ENCODE results near the gene HSPA12B. TPM values are rescaled to one million over a fixed set of nuclear protein-coding genes. Genes with fewer than 3 reads are reported as not detected.

HSPA12B gene
- total and polyA plus RNA-seq, 2 of the 8 experiments (the other 6 are each of a cell fraction or from before 2014, with no cell fraction given): 2.2 to 4.3 TPM

DNA sequence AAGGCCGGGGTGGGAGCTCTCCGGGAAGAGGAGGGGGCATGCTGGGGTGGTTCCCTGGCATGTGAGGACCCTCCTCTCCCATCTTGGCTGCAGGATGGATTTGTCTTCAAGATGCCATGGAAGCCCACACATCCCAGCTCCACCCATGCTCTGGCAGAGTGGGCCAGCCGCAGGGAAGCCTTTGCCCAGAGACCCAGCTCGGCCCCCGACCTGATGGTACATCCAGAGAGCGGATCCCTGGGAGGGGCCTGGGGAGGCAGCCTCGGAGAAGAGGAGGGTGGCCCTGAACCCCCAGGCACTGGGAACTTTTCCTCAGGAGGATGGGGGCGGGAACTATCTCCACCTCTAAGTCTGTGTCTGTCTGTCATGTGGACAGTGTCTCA is 68.4 kb downstream of the HSPA12B start (continued):
- TF ChIP-seq, protein P1, sequence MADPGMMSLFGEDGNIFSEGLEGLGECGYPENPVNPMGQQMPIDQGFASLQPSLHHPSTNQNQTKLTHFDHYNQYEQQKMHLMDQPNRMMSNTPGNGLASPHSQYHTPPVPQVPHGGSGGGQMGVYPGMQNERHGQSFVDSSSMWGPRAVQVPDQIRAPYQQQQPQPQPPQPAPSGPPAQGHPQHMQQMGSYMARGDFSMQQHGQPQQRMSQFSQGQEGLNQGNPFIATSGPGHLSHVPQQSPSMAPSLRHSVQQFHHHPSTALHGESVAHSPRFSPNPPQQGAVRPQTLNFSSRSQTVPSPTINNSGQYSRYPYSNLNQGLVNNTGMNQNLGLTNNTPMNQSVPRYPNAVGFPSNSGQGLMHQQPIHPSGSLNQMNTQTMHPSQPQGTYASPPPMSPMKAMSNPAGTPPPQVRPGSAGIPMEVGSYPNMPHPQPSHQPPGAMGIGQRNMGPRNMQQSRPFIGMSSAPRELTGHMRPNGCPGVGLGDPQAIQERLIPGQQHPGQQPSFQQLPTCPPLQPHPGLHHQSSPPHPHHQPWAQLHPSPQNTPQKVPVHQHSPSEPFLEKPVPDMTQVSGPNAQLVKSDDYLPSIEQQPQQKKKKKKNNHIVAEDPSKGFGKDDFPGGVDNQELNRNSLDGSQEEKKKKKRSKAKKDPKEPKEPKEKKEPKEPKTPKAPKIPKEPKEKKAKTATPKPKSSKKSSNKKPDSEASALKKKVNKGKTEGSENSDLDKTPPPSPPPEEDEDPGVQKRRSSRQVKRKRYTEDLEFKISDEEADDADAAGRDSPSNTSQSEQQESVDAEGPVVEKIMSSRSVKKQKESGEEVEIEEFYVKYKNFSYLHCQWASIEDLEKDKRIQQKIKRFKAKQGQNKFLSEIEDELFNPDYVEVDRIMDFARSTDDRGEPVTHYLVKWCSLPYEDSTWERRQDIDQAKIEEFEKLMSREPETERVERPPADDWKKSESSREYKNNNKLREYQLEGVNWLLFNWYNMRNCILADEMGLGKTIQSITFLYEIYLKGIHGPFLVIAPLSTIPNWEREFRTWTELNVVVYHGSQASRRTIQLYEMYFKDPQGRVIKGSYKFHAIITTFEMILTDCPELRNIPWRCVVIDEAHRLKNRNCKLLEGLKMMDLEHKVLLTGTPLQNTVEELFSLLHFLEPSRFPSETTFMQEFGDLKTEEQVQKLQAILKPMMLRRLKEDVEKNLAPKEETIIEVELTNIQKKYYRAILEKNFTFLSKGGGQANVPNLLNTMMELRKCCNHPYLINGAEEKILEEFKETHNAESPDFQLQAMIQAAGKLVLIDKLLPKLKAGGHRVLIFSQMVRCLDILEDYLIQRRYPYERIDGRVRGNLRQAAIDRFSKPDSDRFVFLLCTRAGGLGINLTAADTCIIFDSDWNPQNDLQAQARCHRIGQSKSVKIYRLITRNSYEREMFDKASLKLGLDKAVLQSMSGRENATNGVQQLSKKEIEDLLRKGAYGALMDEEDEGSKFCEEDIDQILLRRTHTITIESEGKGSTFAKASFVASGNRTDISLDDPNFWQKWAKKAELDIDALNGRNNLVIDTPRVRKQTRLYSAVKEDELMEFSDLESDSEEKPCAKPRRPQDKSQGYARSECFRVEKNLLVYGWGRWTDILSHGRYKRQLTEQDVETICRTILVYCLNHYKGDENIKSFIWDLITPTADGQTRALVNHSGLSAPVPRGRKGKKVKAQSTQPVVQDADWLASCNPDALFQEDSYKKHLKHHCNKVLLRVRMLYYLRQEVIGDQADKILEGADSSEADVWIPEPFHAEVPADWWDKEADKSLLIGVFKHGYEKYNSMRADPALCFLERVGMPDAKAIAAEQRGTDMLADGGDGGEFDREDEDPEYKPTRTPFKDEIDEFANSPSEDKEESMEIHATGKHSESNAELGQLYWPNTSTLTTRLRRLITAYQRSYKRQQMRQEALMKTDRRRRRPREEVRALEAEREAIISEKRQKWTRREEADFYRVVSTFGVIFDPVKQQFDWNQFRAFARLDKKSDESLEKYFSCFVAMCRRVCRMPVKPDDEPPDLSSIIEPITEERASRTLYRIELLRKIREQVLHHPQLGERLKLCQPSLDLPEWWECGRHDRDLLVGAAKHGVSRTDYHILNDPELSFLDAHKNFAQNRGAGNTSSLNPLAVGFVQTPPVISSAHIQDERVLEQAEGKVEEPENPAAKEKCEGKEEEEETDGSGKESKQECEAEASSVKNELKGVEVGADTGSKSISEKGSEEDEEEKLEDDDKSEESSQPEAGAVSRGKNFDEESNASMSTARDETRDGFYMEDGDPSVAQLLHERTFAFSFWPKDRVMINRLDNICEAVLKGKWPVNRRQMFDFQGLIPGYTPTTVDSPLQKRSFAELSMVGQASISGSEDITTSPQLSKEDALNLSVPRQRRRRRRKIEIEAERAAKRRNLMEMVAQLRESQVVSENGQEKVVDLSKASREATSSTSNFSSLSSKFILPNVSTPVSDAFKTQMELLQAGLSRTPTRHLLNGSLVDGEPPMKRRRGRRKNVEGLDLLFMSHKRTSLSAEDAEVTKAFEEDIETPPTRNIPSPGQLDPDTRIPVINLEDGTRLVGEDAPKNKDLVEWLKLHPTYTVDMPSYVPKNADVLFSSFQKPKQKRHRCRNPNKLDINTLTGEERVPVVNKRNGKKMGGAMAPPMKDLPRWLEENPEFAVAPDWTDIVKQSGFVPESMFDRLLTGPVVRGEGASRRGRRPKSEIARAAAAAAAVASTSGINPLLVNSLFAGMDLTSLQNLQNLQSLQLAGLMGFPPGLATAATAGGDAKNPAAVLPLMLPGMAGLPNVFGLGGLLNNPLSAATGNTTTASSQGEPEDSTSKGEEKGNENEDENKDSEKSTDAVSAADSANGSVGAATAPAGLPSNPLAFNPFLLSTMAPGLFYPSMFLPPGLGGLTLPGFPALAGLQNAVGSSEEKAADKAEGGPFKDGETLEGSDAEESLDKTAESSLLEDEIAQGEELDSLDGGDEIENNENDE (IDR thresholded peaks at IDR 0.05; ENCODE audit: insufficient replicate concordance, low read length): no peak
- TF ChIP-seq EP300 (IDR thresholded peaks at IDR 0.05; ENCODE audit: borderline replicate concordance in 1 of 2, low read depth in 2 of 2, low read length in 2 of 2) (no peak), CBX5 (IDR thresholded peaks at IDR 0.05; ENCODE audit: low read depth, low read length) (no peak)

Measured in H1 (cell line).